Suprapubic skin (tissue), 4 donors: Measurements from ENCODE around the gene TWIST2. TPM values are rescaled to one million over a fixed set of nuclear protein-coding genes. Genes with fewer than 3 reads are reported as not detected.

Experiments used
- DNase-seq, 2 donors: peaks; one replicate each; pipeline ENCODE4 v3.0.0-alpha.2; 2019; ENCODE audit warnings: low spot score in 2 of 2
- H3K27ac ChIP-seq: fragments of 200-600 bp; sonication (generic); one replicate; pipeline ENCODE4 v1.5.1; 2019
- H3K27me3 ChIP-seq: fragments of 200-600 bp; sonication (generic); one replicate; pipeline ENCODE4 v1.5.1; 2019
- H3K36me3 ChIP-seq: fragments of 200-600 bp; sonication (generic); one replicate; pipeline ENCODE4 v1.5.1; 2019
- H3K4me1 ChIP-seq: fragments of 200-600 bp; sonication (generic); one replicate; pipeline ENCODE4 v1.5.1; 2019
- H3K4me3 ChIP-seq: fragments of 200-600 bp; sonication (generic); one replicate; pipeline ENCODE4 v1.5.1; 2019; ENCODE audit warnings: mild to moderate bottlenecking
- H3K9me3 ChIP-seq: fragments of 200-600 bp; sonication (generic); one replicate; pipeline ENCODE4 v1.5.1; 2019
- EP300 ChIP-seq: sonication (generic); formaldehyde crosslinking; IDR thresholded peaks from one replicate; pipeline ENCODE4 v1.6.1; 2017; ENCODE audit warnings: antibody characterized with exemption
- POLR2A ChIP-seq, 2 donors: fragments of 450-650 bp; IDR thresholded peaks; one replicate each; pipeline ENCODE4 v1.6.1; 2017; ENCODE audit warnings: antibody characterized with exemption in 2 of 2, mild to moderate bottlenecking in 2 of 2, moderate library complexity in 2 of 2
- POLR2AphosphoS5 ChIP-seq, 3 donors: sonication (generic); formaldehyde crosslinking; IDR thresholded peaks; one replicate each; pipeline ENCODE4 v1.6.1; 2017; ENCODE audit warnings: antibody characterized with exemption in 3 of 3
- WGBS: methylation state at CpG from one replicate; pipeline ENCODE4 v1.1.5; 2018; 5-methylcytosine and 5-hydroxymethylcytosine counted together
- total RNA-seq, 4 donors: library from RNA; depleted of rRNA; stranded (reverse); fragments of >200 nt; gene quantifications; one replicate each; pipeline ENCODE4 v1.1.0, GENCODE V29; 2016
- TF ChIP-seq, protein P1 (sequence below), 2 donors: fragments of 200-600 bp in 1 of 2; fragments of 450-650 bp in 1 of 2; sonication (generic) in 1 of 2; IDR thresholded peaks; one replicate each; pipeline ENCODE4 v1.5.1; 2016 to 2019; ENCODE audit warnings: antibody characterized with exemption in 2 of 2, mild to moderate bottlenecking in 1 of 2, moderate library complexity in 1 of 2

TWIST2 gene
- total RNA-seq, 4 donors from 2014 or later: 14.7 to 72.7 (median 30.4) TPM

DNA sequence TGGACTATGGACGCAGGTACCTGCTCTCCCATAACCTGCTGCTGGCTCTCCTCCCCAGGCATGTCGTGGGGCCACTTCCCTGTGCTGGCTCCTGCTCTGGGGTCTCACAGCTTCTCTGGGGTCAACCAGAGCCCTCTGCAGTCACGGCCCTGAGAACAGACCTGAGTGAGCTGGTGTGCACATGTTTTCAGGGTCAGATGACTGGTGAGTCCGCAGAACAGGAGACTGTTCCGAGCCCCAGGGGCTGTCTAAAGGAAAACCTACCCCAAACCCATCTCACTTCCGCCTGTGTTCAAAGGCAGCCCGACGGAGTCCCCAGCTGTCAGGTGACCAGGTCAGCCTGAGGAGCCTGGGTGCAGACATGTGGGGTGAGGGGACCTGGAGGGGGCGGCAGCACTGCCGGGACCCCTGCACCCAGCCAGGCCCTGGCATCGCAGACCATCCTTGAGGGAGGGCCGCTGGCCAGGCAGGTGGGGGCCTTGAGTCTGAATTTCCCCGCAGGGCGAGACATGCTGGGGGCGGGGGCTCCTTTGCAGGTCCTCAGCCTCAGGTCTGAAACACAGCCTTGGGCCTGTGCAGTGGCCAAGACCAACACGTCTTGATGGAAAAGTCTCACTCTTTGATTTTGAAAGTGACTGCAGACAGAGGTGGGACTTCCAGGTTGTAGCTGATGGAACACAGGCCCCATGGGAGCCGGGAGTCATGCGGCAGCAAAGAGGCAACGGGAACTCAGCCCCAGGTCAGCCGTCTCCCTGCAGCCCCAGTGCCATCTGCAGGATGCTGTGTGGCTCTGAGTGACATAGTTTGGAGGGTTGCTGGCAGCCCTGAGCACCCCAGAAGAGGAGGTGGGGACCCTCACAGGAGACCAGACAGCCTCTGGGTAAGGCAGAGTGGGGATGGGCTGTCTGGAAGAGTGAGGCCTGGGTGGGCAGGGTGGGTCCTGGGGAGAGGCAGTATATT, 65.3 kb downstream of the TWIST2 start:
- H3K27me3 ChIP-seq: peaks cover 13% of the 10 kb centered on the region
- no peak overlapping the region for H3K27ac ChIP-seq
- peaks cover 5% of the 10 kb centered on the region for H3K4me1 ChIP-seq
- H3K9me3 ChIP-seq: no peaks in the 10 kb centered on the region
- H3K36me3 ChIP-seq: no peaks in the 10 kb centered on the region
- 70% methylated on average over 10 of the region's 20 CpGs for WGBS
- H3K4me3 ChIP-seq: no peak overlapping the region
- TF ChIP-seq POLR2A (IDR thresholded peaks at IDR 0.05) (no peak), POLR2AphosphoS5 (IDR thresholded peaks at IDR 0.05) (no peak), EP300 (no peak)
- TF ChIP-seq, protein P1, sequence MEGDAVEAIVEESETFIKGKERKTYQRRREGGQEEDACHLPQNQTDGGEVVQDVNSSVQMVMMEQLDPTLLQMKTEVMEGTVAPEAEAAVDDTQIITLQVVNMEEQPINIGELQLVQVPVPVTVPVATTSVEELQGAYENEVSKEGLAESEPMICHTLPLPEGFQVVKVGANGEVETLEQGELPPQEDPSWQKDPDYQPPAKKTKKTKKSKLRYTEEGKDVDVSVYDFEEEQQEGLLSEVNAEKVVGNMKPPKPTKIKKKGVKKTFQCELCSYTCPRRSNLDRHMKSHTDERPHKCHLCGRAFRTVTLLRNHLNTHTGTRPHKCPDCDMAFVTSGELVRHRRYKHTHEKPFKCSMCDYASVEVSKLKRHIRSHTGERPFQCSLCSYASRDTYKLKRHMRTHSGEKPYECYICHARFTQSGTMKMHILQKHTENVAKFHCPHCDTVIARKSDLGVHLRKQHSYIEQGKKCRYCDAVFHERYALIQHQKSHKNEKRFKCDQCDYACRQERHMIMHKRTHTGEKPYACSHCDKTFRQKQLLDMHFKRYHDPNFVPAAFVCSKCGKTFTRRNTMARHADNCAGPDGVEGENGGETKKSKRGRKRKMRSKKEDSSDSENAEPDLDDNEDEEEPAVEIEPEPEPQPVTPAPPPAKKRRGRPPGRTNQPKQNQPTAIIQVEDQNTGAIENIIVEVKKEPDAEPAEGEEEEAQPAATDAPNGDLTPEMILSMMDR (IDR thresholded peaks at IDR 0.05): no peak
- DNase-seq: peak; percentile 61 to 72

DNA sequence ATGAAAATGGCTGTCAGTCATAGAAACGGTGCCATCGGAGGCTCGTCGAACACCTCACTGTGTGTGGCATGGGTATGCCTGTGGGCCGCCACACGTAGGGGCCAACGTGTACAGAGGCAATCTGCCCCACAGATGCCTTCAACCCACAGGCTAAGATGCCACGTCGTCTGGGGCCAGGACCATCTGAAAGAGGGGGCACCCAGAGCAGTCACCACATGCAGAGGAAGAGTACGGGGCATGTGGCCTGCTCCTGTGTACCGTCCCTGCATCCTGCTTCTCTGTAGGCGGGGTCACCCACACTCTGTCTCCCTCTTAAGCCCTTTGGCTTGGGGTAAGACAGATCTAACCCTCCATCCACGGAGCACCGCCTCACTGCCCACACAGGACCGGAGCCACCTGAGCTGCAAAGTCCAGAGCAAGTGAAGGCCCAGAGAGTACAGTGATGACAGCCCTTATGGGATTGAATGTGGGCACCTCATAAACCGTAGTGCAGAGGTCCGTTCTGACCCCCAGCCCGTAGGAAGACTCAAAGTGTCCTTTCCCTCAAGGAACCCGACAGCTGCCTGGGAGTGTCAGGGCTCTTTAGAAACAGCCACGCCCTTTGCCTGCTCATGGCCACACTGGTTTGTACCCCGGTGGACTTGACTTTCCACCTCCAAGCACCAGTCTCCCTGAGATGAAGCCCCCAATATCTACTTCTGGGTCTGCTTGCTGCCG, 66.2 kb downstream of the TWIST2 start:
- peak; percentile 53 to 73 for DNase-seq
- peaks cover 4% of the 10 kb centered on the region for H3K4me1 ChIP-seq
- 82% methylated on average over 6 of the region's 22 CpGs for WGBS
- H3K27me3 ChIP-seq: peaks cover 13% of the 10 kb centered on the region
- H3K27ac ChIP-seq: no peak overlapping the region
- TF ChIP-seq, protein P1 (IDR thresholded peaks at IDR 0.05): no peak
- no peak for TF ChIP-seq EP300
- TF ChIP-seq POLR2AphosphoS5 (IDR thresholded peaks at IDR 0.05): no peak
- TF ChIP-seq POLR2A (IDR thresholded peaks at IDR 0.05): no peak
- no peaks in the 10 kb centered on the region for H3K9me3 ChIP-seq
- H3K36me3 ChIP-seq: no peaks in the 10 kb centered on the region
- H3K4me3 ChIP-seq: no peak overlapping the region

DNA sequence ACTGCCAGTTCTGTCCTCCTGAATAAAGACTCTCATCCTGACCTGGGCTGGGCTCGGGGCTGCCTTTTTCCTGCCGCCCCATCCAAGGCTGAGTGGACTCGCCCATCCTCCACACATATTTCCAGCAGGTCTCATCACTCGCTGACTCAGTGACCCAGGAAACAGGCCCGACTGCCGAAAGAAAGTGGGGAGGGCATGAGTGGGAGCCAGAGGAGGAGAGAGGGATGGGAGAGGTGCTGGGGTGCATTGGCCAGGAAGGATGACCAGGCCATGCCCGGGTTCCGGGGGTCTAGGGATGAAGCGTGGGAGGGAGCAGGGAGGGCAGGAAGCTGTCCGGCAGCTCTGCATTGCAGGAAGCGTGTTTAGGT, 66.7 kb downstream of the TWIST2 start:
- DNase-seq: peak in 1 of 2 donors; percentile 46
- Histone ChIP-seq H3K4me3 (no peak overlapping the region), H3K4me1 (no peaks in the 10 kb centered on the region), H3K36me3 (no peaks in the 10 kb centered on the region), H3K9me3 (no peaks in the 10 kb centered on the region), H3K27ac (no peak overlapping the region), H3K27me3 (peaks cover 13% of the 10 kb centered on the region)
- TF ChIP-seq, protein P1 (IDR thresholded peaks at IDR 0.05): no peak
- TF ChIP-seq EP300 (no peak), POLR2AphosphoS5 (IDR thresholded peaks at IDR 0.05) (no peak), POLR2A (IDR thresholded peaks at IDR 0.05) (no peak)
- 70% methylated on average over 11 of the region's 11 CpGs for WGBS

DNA sequence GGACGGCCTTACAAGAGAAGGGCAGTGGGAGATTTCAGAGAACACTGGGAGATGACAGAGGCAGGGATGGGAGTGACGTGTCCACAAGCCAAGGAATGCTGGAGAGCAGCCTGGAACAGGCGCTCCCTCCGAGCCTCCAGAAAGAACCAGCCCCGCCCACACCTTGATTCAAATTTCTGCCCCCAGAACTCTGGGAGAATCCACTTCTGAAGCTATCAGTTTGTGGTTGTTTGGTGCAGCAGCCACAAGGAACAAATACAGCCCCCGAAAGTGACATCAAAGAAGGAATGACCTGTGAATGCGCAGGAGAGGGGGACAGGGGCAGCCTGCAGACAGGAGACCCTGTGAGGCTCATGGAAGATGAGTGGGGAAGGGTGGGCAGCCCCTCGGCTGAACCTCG, 67.3 kb downstream of the TWIST2 start:
- Histone ChIP-seq H3K27me3 (peaks cover 13% of the 10 kb centered on the region), H3K4me1 (no peaks in the 10 kb centered on the region), H3K27ac (no peak overlapping the region), H3K36me3 (no peaks in the 10 kb centered on the region), H3K4me3 (no peak overlapping the region), H3K9me3 (no peaks in the 10 kb centered on the region)
- WGBS: 73% methylated on average over 9 of the region's 9 CpGs
- TF ChIP-seq POLR2A (IDR thresholded peaks at IDR 0.05): no peak
- TF ChIP-seq, protein P1 (IDR thresholded peaks at IDR 0.05): no peak
- no peak for TF ChIP-seq EP300
- no peak for TF ChIP-seq POLR2AphosphoS5 (IDR thresholded peaks at IDR 0.05)
- peak; percentile 59 to 61 for DNase-seq

DNA sequence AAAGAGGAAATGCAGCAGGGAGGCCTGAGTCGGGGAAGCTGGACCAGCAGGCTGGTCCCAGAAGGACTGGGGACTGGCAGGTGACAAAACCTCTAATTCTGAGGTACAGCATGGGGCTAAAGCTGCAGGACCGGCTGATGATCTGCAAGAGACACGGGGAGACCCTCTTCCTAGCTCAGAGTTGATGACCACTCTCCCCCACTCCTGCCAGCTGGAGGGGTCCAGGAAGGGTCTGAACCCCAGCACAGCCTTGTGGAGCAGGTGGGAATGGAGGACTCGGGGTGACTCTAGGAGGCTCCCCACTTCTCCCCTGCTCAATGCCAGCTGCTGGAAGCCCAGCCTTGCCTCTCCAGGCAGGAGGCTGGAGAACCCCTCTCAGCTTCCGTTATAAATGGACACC, 67.7 kb downstream of the TWIST2 start:
- TF ChIP-seq EP300: no peak
- no peak for TF ChIP-seq POLR2A (IDR thresholded peaks at IDR 0.05)
- TF ChIP-seq, protein P1 (IDR thresholded peaks at IDR 0.05): no peak
- TF ChIP-seq POLR2AphosphoS5 (IDR thresholded peaks at IDR 0.05): no peak
- Histone ChIP-seq H3K9me3 (no peaks in the 10 kb centered on the region), H3K36me3 (no peaks in the 10 kb centered on the region), H3K4me1 (no peaks in the 10 kb centered on the region), H3K4me3 (no peak overlapping the region), H3K27me3 (peaks cover 13% of the 10 kb centered on the region), H3K27ac (no peak overlapping the region)
- WGBS: 65% methylated on average over 5 of the region's 5 CpGs
- peak in 1 of 2 donors; percentile 73 for DNase-seq
